ENCODE measurements around the gene TAAR2.
"Not testable (repeated sequence)": the region's sequence is repeated elsewhere in the genome, so short reads cannot be mapped to it uniquely, and the experiment has no call there.

Gene TAAR2

DNA sequence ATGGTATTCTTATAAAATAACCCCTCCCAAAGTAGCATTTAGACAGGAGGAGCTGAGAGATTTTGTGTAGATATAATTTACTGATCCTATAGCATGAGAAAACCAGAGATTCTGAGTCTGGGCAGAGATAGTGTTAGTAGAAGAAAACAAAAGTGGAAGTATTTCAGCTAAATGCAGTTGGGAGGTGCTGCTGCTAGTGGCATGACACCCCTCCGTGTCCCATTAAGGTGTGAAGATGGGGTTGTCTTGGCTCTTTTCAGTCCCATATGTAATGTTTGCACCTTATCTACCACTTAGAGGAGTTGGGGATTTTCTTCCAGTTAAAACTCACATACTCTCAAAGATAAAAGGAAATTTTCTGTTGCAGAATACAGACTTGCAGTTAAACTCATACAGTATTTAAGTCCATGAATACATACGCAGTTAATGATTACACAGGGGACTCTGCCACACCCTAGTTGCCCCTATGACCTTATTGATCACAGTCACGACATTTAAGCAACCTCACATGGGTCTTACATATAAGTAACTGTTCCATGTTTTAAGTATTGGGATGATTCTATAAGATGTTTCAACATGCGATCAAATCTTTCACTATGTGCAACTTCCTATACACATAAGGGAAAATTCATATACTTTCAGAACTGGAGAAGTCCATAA is 11.5 kb downstream of the TAAR2 start:
- DNase-seq: no peak

GRCh38 chr6:132611616-132612015 is 12.5 kb downstream of the TAAR2 start:
- no peak for DNase-seq

DNA sequence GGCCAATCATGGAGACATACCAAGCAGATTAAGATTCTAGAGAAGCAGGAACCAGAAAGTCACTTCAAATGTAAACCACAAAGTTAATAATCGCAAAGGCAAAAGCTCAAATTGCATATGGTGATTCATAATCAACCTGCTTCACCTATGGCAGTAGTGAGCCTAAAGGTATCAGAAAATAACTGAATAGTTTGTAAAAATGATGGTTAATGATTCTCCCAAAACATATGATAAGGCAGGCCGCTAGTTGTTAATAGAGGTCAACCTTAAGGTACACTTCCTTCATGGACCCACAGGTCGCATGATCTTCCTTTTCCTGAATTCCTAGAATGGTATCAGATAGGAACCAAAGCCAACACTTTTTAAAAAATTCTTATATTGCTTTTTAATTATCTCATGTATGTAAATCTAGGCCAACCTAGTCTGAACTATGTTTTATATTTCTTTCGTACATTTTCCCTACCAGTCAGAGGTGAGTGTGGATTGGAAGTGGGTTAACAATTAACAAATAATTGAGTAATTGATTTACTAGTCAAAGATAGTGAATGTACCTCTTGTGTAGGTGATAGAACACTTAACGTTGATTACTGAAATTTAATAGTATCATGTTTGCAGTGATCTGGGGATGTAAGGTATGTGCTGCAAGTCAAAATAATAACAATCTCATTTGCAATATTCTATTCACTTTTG is 16.4 kb downstream of the TAAR2 start:
- DNase-seq: no peak

DNA sequence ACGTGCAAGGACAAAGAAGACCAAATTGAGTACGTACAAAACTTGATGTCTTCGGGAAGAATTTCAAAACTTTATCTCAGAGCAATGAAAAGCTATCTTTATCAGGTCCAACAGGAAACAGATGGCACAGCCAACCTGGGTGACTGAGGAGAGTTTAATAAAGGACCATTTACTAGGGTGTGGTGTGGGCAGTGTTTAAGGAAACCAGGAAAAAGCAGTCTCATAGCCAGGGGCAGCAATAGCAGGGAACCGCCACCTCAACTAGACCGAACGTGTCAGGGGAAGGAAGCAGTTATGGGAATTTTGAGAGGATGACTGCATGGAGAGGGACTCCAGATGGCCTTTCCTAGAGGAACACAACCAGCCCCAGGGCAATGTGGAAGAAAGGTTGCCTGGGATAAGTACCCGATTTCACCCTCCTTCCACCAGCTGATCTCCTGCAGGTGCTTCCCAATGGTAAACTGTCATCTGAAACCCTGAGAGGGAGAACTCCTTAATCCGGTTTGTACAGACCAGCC is 19.4 kb downstream of the TAAR2 start:
- no peak for DNase-seq

- not testable (repeated sequence) for DNase-seq
Observed at GRCh38 chr6:132600900-132601299, 23.2 kb downstream of the TAAR2 start.

DNA sequence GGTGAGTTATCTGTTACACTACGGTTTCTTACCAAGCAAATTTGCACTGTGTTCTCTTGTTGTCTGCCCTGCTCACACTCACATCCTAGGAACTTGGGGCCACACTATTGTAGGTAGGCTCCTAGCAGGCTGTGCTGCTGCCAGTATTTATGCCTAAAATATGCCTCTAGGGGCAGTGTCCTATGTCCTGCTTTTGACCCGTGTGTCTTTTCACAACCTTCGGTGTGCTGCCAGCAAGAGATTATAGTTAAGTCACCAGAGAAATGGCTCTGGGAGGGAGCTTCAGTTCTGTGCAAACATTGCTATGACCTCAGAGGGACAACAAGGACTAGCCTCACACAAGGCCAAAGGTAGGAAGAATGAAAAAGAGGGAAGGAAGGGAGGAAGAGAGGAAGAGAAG is 25.6 kb downstream of the TAAR2 start:
- no peak for DNase-seq

GRCh38 chr6:132596201-132596600 is 27.9 kb downstream of the TAAR2 start:
- no peak for DNase-seq

GRCh38 chr6:132592855-132593254 is 31.2 kb downstream of the TAAR2 start:
- DNase-seq: no peak

DNA sequence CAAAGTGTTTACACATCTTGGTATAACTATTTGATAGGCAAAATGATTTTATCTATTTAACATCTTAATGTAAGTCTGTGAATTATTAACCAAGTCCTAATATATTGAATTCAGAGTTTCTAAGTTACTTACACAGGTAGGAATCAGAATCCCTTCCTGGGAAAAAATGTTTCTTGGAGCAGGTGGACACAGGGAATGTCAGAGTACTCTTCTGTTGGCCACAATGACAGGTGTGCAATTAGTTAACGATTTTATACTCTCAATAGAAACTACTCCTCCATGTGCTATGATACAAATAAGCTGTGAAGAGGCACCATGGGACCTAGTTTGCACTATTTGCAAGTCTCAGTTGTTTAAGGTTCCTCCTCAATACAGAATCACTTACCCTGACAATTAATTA is 33.7 kb downstream of the TAAR2 start:
- DNase-seq: no peak

GRCh38 chr6:132589454-132589853 is 34.6 kb downstream of the TAAR2 start, which contains the start of gene TAAR5:
Gene TAAR5, minus strand, starts transcription at chr6:132589741. Its CDS starts 55 bp downstream, at chr6:132589686.
- no peak for DNase-seq

DNA sequence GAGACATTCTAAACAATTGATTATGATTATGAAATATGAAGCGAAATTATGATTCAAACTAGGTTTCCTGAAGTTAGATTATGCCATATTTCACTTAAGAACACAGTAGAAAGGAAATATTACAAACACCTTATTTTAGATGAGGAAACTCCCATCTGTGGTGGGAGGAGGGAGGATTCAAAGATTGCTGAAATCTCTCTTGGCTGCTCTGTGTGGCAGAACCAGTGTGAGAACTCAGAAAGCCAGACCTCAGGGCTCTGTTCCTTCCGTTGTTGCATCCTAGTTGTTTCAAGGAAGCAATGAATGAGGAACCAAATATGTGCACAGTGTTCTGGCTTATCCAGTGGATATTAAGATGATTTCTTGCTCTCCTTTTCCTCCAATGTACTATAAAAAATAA is 36.7 kb downstream of the TAAR2 start:
- DNase-seq: no peak

DNA sequence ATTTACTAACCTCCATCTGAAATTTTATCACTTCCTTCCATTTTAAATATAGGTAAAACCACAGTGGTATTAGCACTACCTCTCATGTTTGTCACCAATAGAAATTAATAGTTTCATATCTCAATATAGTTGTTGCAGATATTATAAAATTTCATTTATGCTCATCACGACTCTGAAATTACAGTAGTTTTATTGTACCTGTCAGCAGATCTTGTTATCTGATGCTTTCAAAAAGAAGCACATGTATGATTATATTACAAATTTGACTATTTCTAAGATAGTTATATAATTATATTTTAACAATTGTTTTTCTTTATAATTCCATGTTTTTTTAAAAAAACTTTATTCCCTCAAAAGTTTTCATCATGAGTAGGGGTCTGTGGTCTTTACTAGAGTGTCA is 39.4 kb downstream of the TAAR2 start:
- DNase-seq: no peak

GRCh38 chr6:132571774-132572173 is 52.3 kb downstream of the TAAR2 start:
- no peak for DNase-seq

GRCh38 chr6:132570221-132570777 is 53.8 kb downstream of the TAAR2 start, which contains the start of gene TAAR6:
Gene TAAR6, plus strand, starts transcription at chr6:132570322. Its CDS starts 0 bp downstream, at chr6:132570322.
- no peak for DNase-seq

- no peak for DNase-seq
Observed at GRCh38 chr6:132569170-132569569, 54.9 kb downstream of the TAAR2 start.

GRCh38 chr6:132568611-132569010 is 55.5 kb downstream of the TAAR2 start:
- DNase-seq: no peak

GRCh38 chr6:132567566-132567965 is 56.5 kb downstream of the TAAR2 start:
- no peak for DNase-seq

Measured in DMS153 (cell line).